BE2C (cell line): ENCODE measurements around the gene SPATA1.
A peak's percentile ranks its signal among the peaks of the same experiment; 100 is the strongest.

ENCODE experiments used
- DNase-seq: peaks from one replicate; pipeline ENCODE4 v3.0.0-alpha.2; 2020
- H3K27me3 ChIP-seq: fragments of 250-450 bp; sonication (Bioruptor Pico); 2 replicates; pipeline ENCODE4 v1.5.1; 2020; ENCODE audit warnings: mild to moderate bottlenecking
- H3K36me3 ChIP-seq: fragments of 250-450 bp; sonication (Bioruptor Pico); 2 replicates; pipeline ENCODE4 v1.5.1; 2020; ENCODE audit warnings: mild to moderate bottlenecking
- H3K4me1 ChIP-seq: fragments of 250-450 bp; sonication (Bioruptor Pico); 2 replicates; pipeline ENCODE4 v1.5.1; 2020
- H3K4me3 ChIP-seq: 2 replicates; pipeline ENCODE4 v1.5.1; 2011; ENCODE audit warnings: low read depth, low read length
- H3K9me3 ChIP-seq: fragments of 250-450 bp; sonication (Bioruptor Pico); 2 replicates; pipeline ENCODE4 v1.5.1; 2020
- CTCF ChIP-seq: IDR thresholded peaks from 2 replicates; pipeline ENCODE4 v1.5.1; 2012; ENCODE audit warnings: mild to moderate bottlenecking, low read depth, low read length

The SPATA1 gene

GRCh38 chr1:84479998-84480397 is 26.2 kb upstream of the SPATA1 start:
- DNase-seq = no peak
- Histone ChIP-seq H3K4me3 (peak overlapping the region; percentile 84), H3K36me3 (no peaks in the 10 kb centered on the region; the same call in 1 of the 2 replicates), H3K4me1 (no peaks in the 10 kb centered on the region), H3K9me3 (no peaks in the 10 kb centered on the region), H3K27me3 (no peaks in the 10 kb centered on the region)
- TF ChIP-seq CTCF = no peak

GRCh38 chr1:84480650-84481049 is 25.5 kb upstream of the SPATA1 start:
- no peaks in the 10 kb centered on the region for H3K4me1 ChIP-seq
- H3K4me3 ChIP-seq = peak overlapping the region; percentile 84; the same call in 1 of the 2 replicates
- H3K36me3 ChIP-seq = no peaks in the 10 kb centered on the region; the same call in 1 of the 2 replicates
- TF ChIP-seq CTCF = no peak
- no peaks in the 10 kb centered on the region for H3K9me3 ChIP-seq
- no peaks in the 10 kb centered on the region for H3K27me3 ChIP-seq
- no peak for DNase-seq

GRCh38 chr1:84481317-84481716 is 24.9 kb upstream of the SPATA1 start:
- DNase-seq = no peak
- H3K27me3 ChIP-seq = no peaks in the 10 kb centered on the region
- no peaks in the 10 kb centered on the region; the same call in 1 of the 2 replicates for H3K36me3 ChIP-seq
- TF ChIP-seq CTCF = no peak
- H3K9me3 ChIP-seq = no peaks in the 10 kb centered on the region
- no peaks in the 10 kb centered on the region for H3K4me1 ChIP-seq
- H3K4me3 ChIP-seq = no peak overlapping the region

DNA sequence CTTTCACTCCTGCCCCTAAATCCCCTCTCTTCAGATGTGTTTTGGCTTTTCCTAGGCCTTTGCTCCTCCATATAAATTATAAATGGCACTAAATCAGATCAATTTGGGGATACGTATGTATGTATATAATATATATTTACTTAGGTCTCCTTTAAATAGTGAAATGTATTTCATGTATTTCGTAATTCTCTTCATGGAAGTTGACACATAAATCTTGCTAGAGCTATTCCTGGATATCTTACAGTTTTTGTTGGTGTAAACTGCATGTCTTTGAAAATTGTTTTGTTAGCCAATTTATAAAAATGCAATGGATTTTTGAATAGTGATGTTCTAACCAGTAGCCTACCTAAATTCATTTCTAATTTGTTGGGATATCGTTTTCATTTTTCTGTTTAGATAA is 18.1 kb upstream of the SPATA1 start:
- no peak for TF ChIP-seq CTCF
- Histone ChIP-seq H3K9me3 (no peaks in the 10 kb centered on the region), H3K4me3 (no peak overlapping the region), H3K27me3 (no peaks in the 10 kb centered on the region), H3K4me1 (no peaks in the 10 kb centered on the region), H3K36me3 (peaks cover 23% of the 10 kb centered on the region)
- DNase-seq = no peak

- no peak for DNase-seq
- no peaks in the 10 kb centered on the region for H3K27me3 ChIP-seq
- TF ChIP-seq CTCF = no peak
- H3K36me3 ChIP-seq = peaks cover 23% of the 10 kb centered on the region
- no peak overlapping the region for H3K4me3 ChIP-seq
- no peaks in the 10 kb centered on the region for H3K9me3 ChIP-seq
- no peaks in the 10 kb centered on the region for H3K4me1 ChIP-seq
Measured at GRCh38 chr1:84489766-84490165, 16.4 kb upstream of the SPATA1 start.

- Histone ChIP-seq H3K4me1 (no peaks in the 10 kb centered on the region), H3K36me3 (peaks cover 40% of the 10 kb centered on the region), H3K27me3 (no peaks in the 10 kb centered on the region), H3K4me3 (no peak overlapping the region), H3K9me3 (no peaks in the 10 kb centered on the region)
- DNase-seq = no peak
- TF ChIP-seq CTCF = no peak
Measured at GRCh38 chr1:84492726-84493125, 13.5 kb upstream of the SPATA1 start.
